HG03378 (cell line): Measurements from ENCODE around the gene POPDC2.
"Not testable (repeated sequence)": the region's sequence is repeated elsewhere in the genome, so short reads cannot be mapped to it uniquely, and the experiment has no call there.

Source experiments
- ATAC-seq: cut with Tn5 transposase; IDR thresholded peaks from one replicate; pipeline ENCODE4 v1.9.1; 2021; ENCODE audit warnings: mild to moderate bottlenecking, moderate library complexity; ENCODE audit not compliant: unreplicated experiment

The POPDC2 gene

GRCh38 chr3:119620899-119621298 lies 39.5 kb downstream of the POPDC2 start:
- ATAC-seq, result no peak

GRCh38 chr3:119619094-119619493 lies 41.3 kb downstream of the POPDC2 start:
- ATAC-seq, result no peak

GRCh38 chr3:119616056-119616455 lies 44.3 kb downstream of the POPDC2 start:
- no peak for ATAC-seq

- ATAC-seq, result no peak
Measured at GRCh38 chr3:119613872-119614271, 46.5 kb downstream of the POPDC2 start.

- ATAC-seq, result no peak
Measured at GRCh38 chr3:119613201-119613600, 47.2 kb downstream of the POPDC2 start.

- no peak for ATAC-seq
Measured at GRCh38 chr3:119611664-119612063, 48.7 kb downstream of the POPDC2 start.

- ATAC-seq, result no peak
Measured at GRCh38 chr3:119609301-119609700, 51.1 kb downstream of the POPDC2 start.

- ATAC-seq, result no peak
Measured at GRCh38 chr3:119608405-119609000, 51.9 kb downstream of the POPDC2 start.

GRCh38 chr3:119604878-119605277 lies 55.5 kb downstream of the POPDC2 start:
- no peak for ATAC-seq

- ATAC-seq, result no peak
Measured at GRCh38 chr3:119602676-119603075, 57.7 kb downstream of the POPDC2 start.

- no peak for ATAC-seq
Measured at GRCh38 chr3:119601154-119601553, 59.2 kb downstream of the POPDC2 start.

- ATAC-seq, result peak; percentile 56
Measured at GRCh38 chr3:119600732-119601131, 59.7 kb downstream of the POPDC2 start.

GRCh38 chr3:119599558-119600174 lies 60.7 kb downstream of the POPDC2 start:
- no peak for ATAC-seq

- ATAC-seq, result peak; percentile 58
Measured at GRCh38 chr3:119598410-119599098, 61.8 kb downstream of the POPDC2 start.

GRCh38 chr3:119597548-119598288 lies 62.7 kb downstream of the POPDC2 start, which contains the start of gene PLA1A:
Gene PLA1A (plus strand): TSS chr3:119597885. CDS start chr3:119597914, 29 bp downstream.
- ATAC-seq, result no peak

- no peak for ATAC-seq
Measured at GRCh38 chr3:119596398-119596797, 64.0 kb downstream of the POPDC2 start.

- ATAC-seq, result no peak
Measured at GRCh38 chr3:119595639-119596334, 64.6 kb downstream of the POPDC2 start.

GRCh38 chr3:119594929-119595328 lies 65.5 kb downstream of the POPDC2 start:
- ATAC-seq, result not testable (repeated sequence)

- no peak for ATAC-seq
Measured at GRCh38 chr3:119594066-119594465, 66.3 kb downstream of the POPDC2 start.

- no peak for ATAC-seq
Measured at GRCh38 chr3:119592861-119593260, 67.5 kb downstream of the POPDC2 start.
